HepG2 (cell line): ENCODE data around the gene PAN3. TPM values are rescaled to one million over a fixed set of nuclear protein-coding genes. Genes with fewer than 3 reads are reported as not detected.

Experiments used
- BHLHE40 ChIP-seq: IDR thresholded peaks from 2 replicates; pipeline ENCODE4 v1.6.1; 2011; ENCODE audit warnings: low read length, improper control_type of control experiment
- CEBPG ChIP-seq: IDR thresholded peaks from 2 replicates; pipeline ENCODE4 v1.6.1; 2016
- CHCHD3 ChIP-seq: sonication (generic); formaldehyde crosslinking; IDR thresholded peaks from 2 replicates; pipeline ENCODE4 v1.8.0; 2022; ENCODE audit warnings: mild to moderate bottlenecking, missing genetic modification reagents, moderate library complexity
- LCORL ChIP-seq, 2 experiments: fragments of 450-650 bp in 1 of 2; sonication (generic) in 1 of 2; formaldehyde crosslinking in 1 of 2; IDR thresholded peaks; 2 replicates each; pipeline versions ENCODE4 v1.5.0 to v1.6.1; 2017 to 2020; ENCODE audit warnings: antibody characterized with exemption in 1 of 2, missing genetic modification reagents in 1 of 2
- NR2C2 ChIP-seq: sonication (generic); formaldehyde crosslinking; IDR thresholded peaks from 2 replicates; pipeline ENCODE4 v1.4.0; 2020; ENCODE audit warnings: missing genetic modification reagents, mild to moderate bottlenecking, moderate library complexity, borderline replicate concordance
- NR2F1 ChIP-seq, 2 experiments: fragments of 450-650 bp in 1 of 2; formaldehyde crosslinking in 1 of 2; IDR thresholded peaks; 2 replicates each; pipeline versions ENCODE4 v1.5.0 to v1.6.1; 2016 to 2020; ENCODE audit warnings: mild to moderate bottlenecking in 1 of 2, missing compliant biosample characterization in 1 of 2, missing genetic modification reagents in 1 of 2, moderate library complexity in 1 of 2
- ONECUT2 ChIP-seq: sonication (generic); formaldehyde crosslinking; IDR thresholded peaks from 2 replicates; pipeline ENCODE4 v1.4.0; 2020; ENCODE audit warnings: missing genetic modification reagents
- SOX5 ChIP-seq: IDR thresholded peaks from 2 replicates; pipeline ENCODE4 v1.6.1; 2016; ENCODE audit warnings: borderline replicate concordance
- XBP1 ChIP-seq: sonication (generic); formaldehyde crosslinking; IDR thresholded peaks from 2 replicates; pipeline ENCODE4 v1.5.0; 2020; ENCODE audit warnings: missing genetic modification reagents
- ZFP41 ChIP-seq: sonication (generic); formaldehyde crosslinking; IDR thresholded peaks from 2 replicates; pipeline ENCODE4 v1.4.0; 2020; ENCODE audit warnings: mild to moderate bottlenecking, missing genetic modification reagents, borderline replicate concordance
- ZMYM4 ChIP-seq: sonication (generic); formaldehyde crosslinking; IDR thresholded peaks from 2 replicates; pipeline ENCODE4 v1.8.1; 2023; ENCODE audit warnings: mild to moderate bottlenecking, missing genetic modification reagents
- ZNF24 ChIP-seq: fragments of 450-650 bp; IDR thresholded peaks from 2 replicates; pipeline ENCODE4 v1.6.1; 2017; ENCODE audit warnings: antibody characterized with exemption, mild to moderate bottlenecking
- ZNF260 ChIP-seq: sonication (generic); formaldehyde crosslinking; IDR thresholded peaks from 2 replicates; pipeline ENCODE4 v1.4.0; 2020; ENCODE audit warnings: missing genetic modification reagents, low read depth, mild to moderate bottlenecking, borderline replicate concordance
- ZNF317 ChIP-seq: sonication (generic); formaldehyde crosslinking; IDR thresholded peaks from 2 replicates; pipeline ENCODE4 v1.5.0; 2020; ENCODE audit warnings: mild to moderate bottlenecking, missing genetic modification reagents
- ZNF562 ChIP-seq: sonication (generic); formaldehyde crosslinking; IDR thresholded peaks from 2 replicates; pipeline ENCODE4 v1.8.0; 2022; ENCODE audit warnings: missing genetic modification reagents, borderline replicate concordance
- ZNF644 ChIP-seq: IDR thresholded peaks from 2 replicates; pipeline ENCODE4 v1.6.1; 2016; ENCODE audit warnings: low read depth
- ZNF7 ChIP-seq: IDR thresholded peaks from 2 replicates; pipeline ENCODE4 v1.6.1; 2016; ENCODE audit warnings: missing biosample characterization, missing genetic modification reagents
- ZNF879 ChIP-seq: sonication (generic); formaldehyde crosslinking; IDR thresholded peaks from 2 replicates; pipeline ENCODE4 v1.8.1; 2023; ENCODE audit warnings: missing genetic modification reagents
- polyA plus RNA-seq, 8 experiments: library from polyadenylated mRNA; depleted of rRNA in 3 of 8; stranded (reverse) in 7 of 8; unstranded in 1 of 8; fragments of >200 nt; fragmentation: Illumina TruSeq in 4 of 8; extraction: Trizol in 4 of 8; gene quantifications; 2 replicates each; pipeline versions ENCODE4 v1.2.1 to v1.2.3, GENCODE V29; 2011 to 2016; ENCODE audit warnings: low read depth in 4 of 8, missing spikeins in 1 of 8, mixed read lengths in 1 of 8; ENCODE audit not compliant: insufficient read depth in 1 of 8
- total RNA-seq, 5 experiments: library from RNA; depleted of rRNA; stranded (reverse); fragments of >200 nt; fragmentation: Illumina TruSeq; extraction: Trizol; gene quantifications; 2 replicates each; pipeline ENCODE4 v1.2.3, GENCODE V29; 2016; ENCODE audit warnings: low read depth in 1 of 5
- TF ChIP-seq, protein P1 (sequence below): sonication (generic); formaldehyde crosslinking; IDR thresholded peaks from 2 replicates; pipeline ENCODE4 v1.4.0; 2020; ENCODE audit warnings: mild to moderate bottlenecking, missing genetic modification reagents
- TF ChIP-seq, protein P2 (sequence below): sonication (generic); formaldehyde crosslinking; IDR thresholded peaks from 2 replicates; pipeline ENCODE4 v1.5.0; 2020; ENCODE audit warnings: mild to moderate bottlenecking, missing genetic modification reagents, borderline replicate concordance
- TF ChIP-seq, protein P3 (sequence below): sonication (generic); formaldehyde crosslinking; IDR thresholded peaks from 2 replicates; pipeline ENCODE4 v1.8.0; 2022; ENCODE audit warnings: missing genetic modification reagents, mild to moderate bottlenecking, moderate library complexity, borderline replicate concordance
- TF ChIP-seq, protein P4 (sequence below): sonication (generic); formaldehyde crosslinking; IDR thresholded peaks from 2 replicates; pipeline ENCODE4 v1.8.0; 2022; ENCODE audit warnings: mild to moderate bottlenecking, missing genetic modification reagents

The PAN3 gene
- total and polyA plus RNA-seq, 2 of the 13 experiments (the other 11 are each of a cell fraction or from before 2014, with no cell fraction given), result 9.7 to 10.6 TPM

DNA sequence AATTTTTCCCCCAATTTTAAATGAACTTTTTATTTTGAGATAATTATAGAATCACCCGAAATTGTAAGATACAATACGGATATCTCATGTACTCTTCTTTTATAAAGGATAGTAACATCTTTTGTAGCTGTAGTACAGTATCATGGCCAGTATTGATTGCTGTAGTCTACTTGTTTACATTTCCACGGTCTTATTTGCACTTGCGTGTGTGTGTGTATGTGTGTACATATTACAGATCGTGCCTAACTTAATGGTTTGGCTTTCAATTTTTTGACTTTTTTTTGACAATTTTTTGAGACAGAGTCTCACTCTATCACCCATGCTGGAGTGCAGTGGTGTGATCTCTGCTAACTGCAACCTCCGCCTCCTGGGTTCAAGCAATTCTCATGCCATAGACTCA is 6.7 kb downstream of the PAN3 start (continued):
- TF ChIP-seq LCORL (IDR thresholded peaks at IDR 0.05) (no peak), LCORL (CRISPR knock-in tag; IDR thresholded peaks at IDR 0.05) (peak; percentile 35; the same call in 1 of the 2 replicates), CEBPG (CRISPR knock-in tag) (peak; percentile 42; the same call in 1 of the 2 replicates), ZNF317 (CRISPR knock-in tag) (0 out of 2 replicates have a peak, but pooled peaks have one; percentile 25), NR2F1 (CRISPR knock-in tag; IDR thresholded peaks at IDR 0.05) (0 out of 4 replicates have a peak, but pooled peaks of 1 of the 2 experiments have one; percentile 20), ZMYM4 (CRISPR knock-in tag) (peak; percentile 42; the same call in 1 of the 2 replicates), ONECUT2 (peak; percentile 97), ZFP41 (CRISPR knock-in tag) (no peak), ZNF562 (CRISPR knock-in tag) (no peak), CHCHD3 (CRISPR knock-in tag) (no peak), SOX5 (CRISPR knock-in tag) (peak; percentile 54; the same call in 1 of the 2 replicates), NR2C2 (CRISPR knock-in tag) (no peak), ZNF879 (CRISPR knock-in tag) (no peak), XBP1 (CRISPR knock-in tag) (no peak), BHLHE40 (peak; percentile 72), ZNF24 (peak; percentile 59; the same call in 1 of the 2 replicates), ZNF7 (no peak), ZNF260 (CRISPR knock-in tag) (no peak), ZNF644 (CRISPR knock-in tag) (no peak)
- TF ChIP-seq, protein P1, sequence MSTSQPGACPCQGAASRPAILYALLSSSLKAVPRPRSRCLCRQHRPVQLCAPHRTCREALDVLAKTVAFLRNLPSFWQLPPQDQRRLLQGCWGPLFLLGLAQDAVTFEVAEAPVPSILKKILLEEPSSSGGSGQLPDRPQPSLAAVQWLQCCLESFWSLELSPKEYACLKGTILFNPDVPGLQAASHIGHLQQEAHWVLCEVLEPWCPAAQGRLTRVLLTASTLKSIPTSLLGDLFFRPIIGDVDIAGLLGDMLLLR (CRISPR knock-in tag), result no peak
- TF ChIP-seq, protein P2, sequence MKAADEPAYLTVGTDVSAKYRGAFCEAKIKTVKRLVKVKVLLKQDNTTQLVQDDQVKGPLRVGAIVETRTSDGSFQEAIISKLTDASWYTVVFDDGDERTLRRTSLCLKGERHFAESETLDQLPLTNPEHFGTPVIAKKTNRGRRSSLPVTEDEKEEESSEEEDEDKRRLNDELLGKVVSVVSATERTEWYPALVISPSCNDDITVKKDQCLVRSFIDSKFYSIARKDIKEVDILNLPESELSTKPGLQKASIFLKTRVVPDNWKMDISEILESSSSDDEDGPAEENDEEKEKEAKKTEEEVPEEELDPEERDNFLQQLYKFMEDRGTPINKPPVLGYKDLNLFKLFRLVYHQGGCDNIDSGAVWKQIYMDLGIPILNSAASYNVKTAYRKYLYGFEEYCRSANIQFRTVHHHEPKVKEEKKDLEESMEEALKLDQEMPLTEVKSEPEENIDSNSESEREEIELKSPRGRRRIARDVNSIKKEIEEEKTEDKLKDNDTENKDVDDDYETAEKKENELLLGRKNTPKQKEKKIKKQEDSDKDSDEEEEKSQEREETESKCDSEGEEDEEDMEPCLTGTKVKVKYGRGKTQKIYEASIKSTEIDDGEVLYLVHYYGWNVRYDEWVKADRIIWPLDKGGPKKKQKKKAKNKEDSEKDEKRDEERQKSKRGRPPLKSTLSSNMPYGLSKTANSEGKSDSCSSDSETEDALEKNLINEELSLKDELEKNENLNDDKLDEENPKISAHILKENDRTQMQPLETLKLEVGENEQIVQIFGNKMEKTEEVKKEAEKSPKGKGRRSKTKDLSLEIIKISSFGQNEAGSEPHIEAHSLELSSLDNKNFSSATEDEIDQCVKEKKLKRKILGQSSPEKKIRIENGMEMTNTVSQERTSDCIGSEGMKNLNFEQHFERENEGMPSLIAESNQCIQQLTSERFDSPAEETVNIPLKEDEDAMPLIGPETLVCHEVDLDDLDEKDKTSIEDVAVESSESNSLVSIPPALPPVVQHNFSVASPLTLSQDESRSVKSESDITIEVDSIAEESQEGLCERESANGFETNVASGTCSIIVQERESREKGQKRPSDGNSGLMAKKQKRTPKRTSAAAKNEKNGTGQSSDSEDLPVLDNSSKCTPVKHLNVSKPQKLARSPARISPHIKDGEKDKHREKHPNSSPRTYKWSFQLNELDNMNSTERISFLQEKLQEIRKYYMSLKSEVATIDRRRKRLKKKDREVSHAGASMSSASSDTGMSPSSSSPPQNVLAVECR, result no peak
- TF ChIP-seq, protein P3, sequence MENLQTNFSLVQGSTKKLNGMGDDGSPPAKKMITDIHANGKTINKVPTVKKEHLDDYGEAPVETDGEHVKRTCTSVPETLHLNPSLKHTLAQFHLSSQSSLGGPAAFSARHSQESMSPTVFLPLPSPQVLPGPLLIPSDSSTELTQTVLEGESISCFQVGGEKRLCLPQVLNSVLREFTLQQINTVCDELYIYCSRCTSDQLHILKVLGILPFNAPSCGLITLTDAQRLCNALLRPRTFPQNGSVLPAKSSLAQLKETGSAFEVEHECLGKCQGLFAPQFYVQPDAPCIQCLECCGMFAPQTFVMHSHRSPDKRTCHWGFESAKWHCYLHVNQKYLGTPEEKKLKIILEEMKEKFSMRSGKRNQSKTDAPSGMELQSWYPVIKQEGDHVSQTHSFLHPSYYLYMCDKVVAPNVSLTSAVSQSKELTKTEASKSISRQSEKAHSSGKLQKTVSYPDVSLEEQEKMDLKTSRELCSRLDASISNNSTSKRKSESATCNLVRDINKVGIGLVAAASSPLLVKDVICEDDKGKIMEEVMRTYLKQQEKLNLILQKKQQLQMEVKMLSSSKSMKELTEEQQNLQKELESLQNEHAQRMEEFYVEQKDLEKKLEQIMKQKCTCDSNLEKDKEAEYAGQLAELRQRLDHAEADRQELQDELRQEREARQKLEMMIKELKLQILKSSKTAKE (CRISPR knock-in tag), result no peak
- TF ChIP-seq, protein P4, sequence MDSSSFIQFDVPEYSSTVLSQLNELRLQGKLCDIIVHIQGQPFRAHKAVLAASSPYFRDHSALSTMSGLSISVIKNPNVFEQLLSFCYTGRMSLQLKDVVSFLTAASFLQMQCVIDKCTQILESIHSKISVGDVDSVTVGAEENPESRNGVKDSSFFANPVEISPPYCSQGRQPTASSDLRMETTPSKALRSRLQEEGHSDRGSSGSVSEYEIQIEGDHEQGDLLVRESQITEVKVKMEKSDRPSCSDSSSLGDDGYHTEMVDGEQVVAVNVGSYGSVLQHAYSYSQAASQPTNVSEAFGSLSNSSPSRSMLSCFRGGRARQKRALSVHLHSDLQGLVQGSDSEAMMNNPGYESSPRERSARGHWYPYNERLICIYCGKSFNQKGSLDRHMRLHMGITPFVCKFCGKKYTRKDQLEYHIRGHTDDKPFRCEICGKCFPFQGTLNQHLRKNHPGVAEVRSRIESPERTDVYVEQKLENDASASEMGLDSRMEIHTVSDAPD, result peak; percentile 34; the same call in 1 of the 2 replicates
